BLaER1 (cell line): ENCODE measurements around the gene FOXK1.

Experiments
- H3K27ac ChIP-seq: shearing (Covaris generic); formaldehyde crosslinking; 2 replicates; pipeline ENCODE4 v1.8.1; 2022
- H3K27me3 ChIP-seq: shearing (Covaris generic); formaldehyde crosslinking; 2 replicates; pipeline ENCODE4 v1.8.1; 2022
- H3K36me3 ChIP-seq: shearing (Covaris generic); formaldehyde crosslinking; 2 replicates; pipeline ENCODE4 v1.8.1; 2022
- H3K4me1 ChIP-seq: shearing (Covaris generic); formaldehyde crosslinking; 2 replicates; pipeline ENCODE4 v1.8.1; 2022
- H3K4me2 ChIP-seq: shearing (Covaris generic); formaldehyde crosslinking; 2 replicates; pipeline ENCODE4 v1.8.1; 2022
- H3K4me3 ChIP-seq: shearing (Covaris generic); formaldehyde crosslinking; 2 replicates; pipeline ENCODE4 v1.8.1; 2022
- H3K9ac ChIP-seq: shearing (Covaris generic); formaldehyde crosslinking; 2 replicates; pipeline ENCODE4 v1.8.1; 2022
- H3K9me3 ChIP-seq: shearing (Covaris generic); formaldehyde crosslinking; 2 replicates; pipeline ENCODE4 v1.8.1; 2022
- H4K20me1 ChIP-seq: shearing (Covaris generic); formaldehyde crosslinking; 2 replicates; pipeline ENCODE4 v1.8.1; 2022
- Cebpa-rat ChIP-seq: shearing (Covaris generic); IDR thresholded peaks from 2 replicates; pipeline ENCODE4 v1.8.1; 2022

FOXK1 gene

GRCh38 chr7:4648111-4648510 lies 34.0 kb upstream of the FOXK1 start:
- TF ChIP-seq Cebpa-rat: no peak
- Histone ChIP-seq H3K4me3 (no peak overlapping the region), H3K27ac (no peak overlapping the region), H3K4me2 (no peak overlapping the region), H3K9me3 (peaks cover 21% of the 10 kb centered on the region), H3K9ac (no peak overlapping the region), H3K4me1 (peaks cover 28% of the 10 kb centered on the region), H4K20me1 (no peaks in the 10 kb centered on the region), H3K27me3 (no peaks in the 10 kb centered on the region), H3K36me3 (no peaks in the 10 kb centered on the region)

DNA sequence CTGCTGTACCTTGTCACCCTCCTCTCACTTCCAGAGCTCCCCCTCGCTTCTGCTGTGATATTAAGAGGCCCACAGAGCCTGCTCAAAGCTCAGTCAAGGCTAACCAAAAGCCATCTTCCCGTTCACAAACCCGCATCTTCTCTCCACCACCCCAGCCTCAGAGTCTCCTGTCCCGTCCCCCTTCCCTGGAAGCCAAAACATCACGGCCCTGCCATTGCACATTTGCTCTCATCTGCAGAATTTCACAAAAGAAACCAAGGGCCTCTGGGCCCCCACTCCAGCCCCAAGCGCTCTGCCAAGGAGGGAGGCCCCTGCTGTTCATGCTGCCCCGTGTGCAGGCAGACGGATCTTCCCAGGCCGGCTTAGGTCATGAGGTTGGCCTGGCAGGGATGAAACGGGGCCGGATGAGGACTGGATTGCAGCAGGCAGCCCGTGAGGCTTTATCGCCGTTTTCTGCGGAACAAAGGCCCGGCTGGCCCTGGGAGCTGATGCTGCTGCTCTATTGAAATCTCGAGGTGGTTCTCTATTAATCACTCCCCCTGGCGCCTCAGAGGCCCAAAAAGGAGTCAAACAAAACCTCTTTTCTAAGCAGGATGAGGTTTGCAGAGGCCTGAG lies 31.6 kb upstream of the FOXK1 start:
- no peak for TF ChIP-seq Cebpa-rat
- Histone ChIP-seq H3K27me3 (no peaks in the 10 kb centered on the region), H3K4me1 (peaks cover 27% of the 10 kb centered on the region), H3K9ac (peak overlapping the region; percentile 70), H4K20me1 (no peaks in the 10 kb centered on the region), H3K36me3 (no peaks in the 10 kb centered on the region), H3K4me3 (no peak overlapping the region), H3K27ac (peak overlapping the region; percentile 87), H3K4me2 (peak overlapping the region; percentile 60), H3K9me3 (peaks cover 17% of the 10 kb centered on the region)

DNA sequence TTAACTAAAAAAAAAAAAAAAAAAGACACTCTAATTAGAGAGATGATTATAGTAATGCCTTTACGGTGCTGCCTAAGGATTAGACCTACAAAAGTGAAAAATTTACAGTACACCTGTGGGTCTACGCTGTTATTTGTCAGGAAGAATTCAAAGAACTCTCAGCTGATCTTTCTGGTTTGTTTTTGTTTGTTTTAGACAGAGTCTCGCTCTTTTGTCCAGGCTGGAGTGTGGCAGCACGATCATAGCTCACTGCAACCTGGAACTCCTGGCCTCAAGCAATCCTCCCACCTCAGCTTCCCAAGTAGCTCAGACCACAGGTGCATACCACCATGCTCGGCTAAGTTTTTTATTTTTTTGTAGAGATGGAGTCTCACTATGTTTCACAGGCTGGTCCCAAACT lies 28.3 kb upstream of the FOXK1 start:
- no peak overlapping the region for H3K4me3 ChIP-seq
- H3K4me2 ChIP-seq: no peak overlapping the region
- TF ChIP-seq Cebpa-rat: no peak
- H3K4me1 ChIP-seq: peaks cover 27% of the 10 kb centered on the region
- H3K27ac ChIP-seq: no peak overlapping the region
- H4K20me1 ChIP-seq: no peaks in the 10 kb centered on the region
- H3K9ac ChIP-seq: no peak overlapping the region
- H3K27me3 ChIP-seq: no peaks in the 10 kb centered on the region
- no peaks in the 10 kb centered on the region for H3K36me3 ChIP-seq
- peaks cover 29% of the 10 kb centered on the region for H3K9me3 ChIP-seq

DNA sequence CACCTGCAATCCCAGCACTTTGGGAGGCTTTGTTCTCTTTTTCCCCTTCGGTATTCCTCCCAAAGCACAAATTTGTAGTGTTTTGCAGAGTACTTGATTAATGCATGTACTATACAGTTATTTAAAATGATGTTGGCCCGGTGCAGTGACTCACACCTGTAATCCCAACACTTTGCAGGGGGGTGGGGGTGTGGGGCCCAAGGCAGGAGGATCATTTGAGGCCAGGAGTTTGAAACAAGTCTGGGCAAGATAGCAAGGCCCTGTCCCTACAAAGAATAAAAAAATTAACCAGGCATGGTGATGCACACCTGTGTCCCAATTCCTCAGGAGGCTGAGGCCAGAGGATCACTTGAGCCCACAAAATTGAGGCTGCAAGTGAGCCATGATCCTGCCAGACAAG lies 26.8 kb upstream of the FOXK1 start:
- H3K4me2 ChIP-seq: no peak overlapping the region
- H3K4me3 ChIP-seq: no peak overlapping the region
- peaks cover 36% of the 10 kb centered on the region for H3K9me3 ChIP-seq
- TF ChIP-seq Cebpa-rat: no peak
- H3K4me1 ChIP-seq: peaks cover 22% of the 10 kb centered on the region
- H4K20me1 ChIP-seq: no peaks in the 10 kb centered on the region
- no peaks in the 10 kb centered on the region for H3K27me3 ChIP-seq
- H3K27ac ChIP-seq: no peak overlapping the region
- H3K9ac ChIP-seq: no peak overlapping the region
- H3K36me3 ChIP-seq: no peaks in the 10 kb centered on the region

GRCh38 chr7:4655896-4656295 lies 26.2 kb upstream of the FOXK1 start:
- H3K9me3 ChIP-seq: peaks cover 42% of the 10 kb centered on the region
- H3K4me1 ChIP-seq: peaks cover 16% of the 10 kb centered on the region
- no peak overlapping the region for H3K4me2 ChIP-seq
- no peak overlapping the region for H3K9ac ChIP-seq
- no peaks in the 10 kb centered on the region for H3K27me3 ChIP-seq
- H4K20me1 ChIP-seq: no peaks in the 10 kb centered on the region
- H3K36me3 ChIP-seq: no peaks in the 10 kb centered on the region
- H3K27ac ChIP-seq: no peak overlapping the region
- no peak overlapping the region for H3K4me3 ChIP-seq
- TF ChIP-seq Cebpa-rat: no peak

- Histone ChIP-seq H3K27me3 (no peaks in the 10 kb centered on the region), H3K27ac (no peak overlapping the region), H3K4me1 (0 out of 2 replicates have a peak, but pooled peaks cover 7% of the 10 kb centered on the region), H3K4me2 (no peak overlapping the region), H3K4me3 (no peak overlapping the region), H3K36me3 (no peaks in the 10 kb centered on the region), H3K9me3 (peaks cover 45% of the 10 kb centered on the region), H3K9ac (no peak overlapping the region), H4K20me1 (no peaks in the 10 kb centered on the region)
- no peak for TF ChIP-seq Cebpa-rat
Measured at GRCh38 chr7:4657640-4658417, 24.3 kb upstream of the FOXK1 start.

GRCh38 chr7:4659551-4660286 lies 22.4 kb upstream of the FOXK1 start:
- H3K4me1 ChIP-seq: peaks cover 14% of the 10 kb centered on the region; the same call in 1 of the 2 replicates
- no peak for TF ChIP-seq Cebpa-rat
- no peak overlapping the region for H3K27ac ChIP-seq
- H3K4me2 ChIP-seq: no peak overlapping the region
- no peaks in the 10 kb centered on the region for H4K20me1 ChIP-seq
- H3K9ac ChIP-seq: no peak overlapping the region
- 0 out of 2 replicates have a peak overlapping the region, but pooled peaks have one; percentile 2 for H3K4me3 ChIP-seq
- peaks cover 45% of the 10 kb centered on the region for H3K9me3 ChIP-seq
- no peaks in the 10 kb centered on the region for H3K27me3 ChIP-seq
- H3K36me3 ChIP-seq: no peaks in the 10 kb centered on the region

DNA sequence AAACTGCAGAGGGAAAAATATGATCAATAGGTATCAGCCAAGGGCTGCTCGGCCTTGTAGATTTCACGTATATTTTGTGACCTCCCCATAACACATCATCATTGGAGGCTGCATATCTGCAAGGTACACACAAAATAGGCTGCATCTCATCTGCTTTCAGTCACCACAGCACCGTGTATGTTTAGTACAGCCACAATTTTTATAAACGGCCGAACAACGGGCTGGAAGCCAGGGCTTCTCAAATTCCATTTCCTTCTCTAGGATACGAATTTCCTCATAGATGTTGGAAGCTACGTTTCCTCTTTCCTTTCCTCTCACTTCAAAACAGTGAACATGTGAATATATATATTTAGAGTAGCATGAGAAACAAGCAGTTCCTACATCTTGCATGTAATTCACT lies 20.2 kb upstream of the FOXK1 start:
- no peak for TF ChIP-seq Cebpa-rat
- H3K36me3 ChIP-seq: no peaks in the 10 kb centered on the region
- no peak overlapping the region for H3K4me2 ChIP-seq
- H3K4me1 ChIP-seq: peaks cover 14% of the 10 kb centered on the region; the same call in 1 of the 2 replicates
- H3K27me3 ChIP-seq: no peaks in the 10 kb centered on the region
- H4K20me1 ChIP-seq: no peaks in the 10 kb centered on the region
- no peak overlapping the region for H3K4me3 ChIP-seq
- H3K9me3 ChIP-seq: peaks cover 43% of the 10 kb centered on the region
- no peak overlapping the region for H3K27ac ChIP-seq
- H3K9ac ChIP-seq: no peak overlapping the region

GRCh38 chr7:4663239-4664018 lies 18.7 kb upstream of the FOXK1 start:
- Histone ChIP-seq H3K4me3 (no peak overlapping the region), H4K20me1 (no peaks in the 10 kb centered on the region), H3K9me3 (peaks cover 28% of the 10 kb centered on the region), H3K27me3 (no peaks in the 10 kb centered on the region), H3K9ac (no peak overlapping the region), H3K4me1 (peaks cover 20% of the 10 kb centered on the region), H3K4me2 (no peak overlapping the region), H3K36me3 (no peaks in the 10 kb centered on the region), H3K27ac (no peak overlapping the region)
- TF ChIP-seq Cebpa-rat: no peak
